D721Med (cell line): ENCODE measurements around the gene SCAPER.
"Not testable (repeated sequence)": the region's sequence is repeated elsewhere in the genome, so short reads cannot be mapped to it uniquely, and the experiment has no call there.

Experiments
- DNase-seq: peaks from one replicate; pipeline ENCODE4 v3.0.0; 2011; ENCODE audit warnings: low spot score; ENCODE audit not compliant: insufficient read length
- FAIRE-seq: peaks from 2 replicates; lab custom pipeline; 2011; peaks lifted over from hg19 to GRCh38; lab: Jason Lieb, UNC
- CTCF ChIP-seq: IDR thresholded peaks from 2 replicates; pipeline ENCODE4 v1.5.1; 2012; ENCODE audit warnings: mild to moderate bottlenecking, control low read depth; ENCODE audit not compliant: insufficient read depth; ENCODE audit errors: missing control alignments

SCAPER gene

GRCh38 chr15:76533995-76534394 lies 371.1 kb downstream of the SCAPER start:
- no peak for TF ChIP-seq CTCF
- FAIRE-seq = no peak

GRCh38 chr15:76533060-76533820 lies 371.9 kb downstream of the SCAPER start:
- no peak for DNase-seq
- FAIRE-seq = peak; percentile 11

More at GRCh38 chr15:76533995-76534394, 371.1 kb downstream of the SCAPER start:
- no peak for DNase-seq

GRCh38 chr15:76529911-76530310 lies 375.2 kb downstream of the SCAPER start:
- TF ChIP-seq CTCF = no peak
- no peak for FAIRE-seq
- DNase-seq = no peak

More at GRCh38 chr15:76533060-76533820, 371.9 kb downstream of the SCAPER start:
- TF ChIP-seq CTCF = no peak

- DNase-seq (no peak), FAIRE-seq (no peak)
- no peak for TF ChIP-seq CTCF
Measured at GRCh38 chr15:76526111-76526510, 379.0 kb downstream of the SCAPER start.

GRCh38 chr15:76517910-76518309 lies 387.2 kb downstream of the SCAPER start:
- no peak for TF ChIP-seq CTCF
- no peak for FAIRE-seq
- DNase-seq = no peak

- peak; percentile 22 for DNase-seq
- peak; percentile 98 for FAIRE-seq
- TF ChIP-seq CTCF = no peak
Measured at GRCh38 chr15:76514282-76514681, 390.9 kb downstream of the SCAPER start.

GRCh38 chr15:76512971-76513370 lies 392.2 kb downstream of the SCAPER start:
- no peak for DNase-seq
- peak; percentile 81 for FAIRE-seq
- no peak for TF ChIP-seq CTCF

- FAIRE-seq, DNase-seq: not testable (repeated sequence)
Measured at GRCh38 chr15:76510663-76511062, 394.5 kb downstream of the SCAPER start.
